Measurements from ENCODE around the gene KIAA1217. TPM values are rescaled to one million over a fixed set of nuclear protein-coding genes. Genes with fewer than 3 reads are reported as not detected.

Gene KIAA1217
- total and polyA plus RNA-seq, 2 of the 4 experiments (the other 2 are of a cell fraction) = 3.4 to 4.4 TPM

DNA sequence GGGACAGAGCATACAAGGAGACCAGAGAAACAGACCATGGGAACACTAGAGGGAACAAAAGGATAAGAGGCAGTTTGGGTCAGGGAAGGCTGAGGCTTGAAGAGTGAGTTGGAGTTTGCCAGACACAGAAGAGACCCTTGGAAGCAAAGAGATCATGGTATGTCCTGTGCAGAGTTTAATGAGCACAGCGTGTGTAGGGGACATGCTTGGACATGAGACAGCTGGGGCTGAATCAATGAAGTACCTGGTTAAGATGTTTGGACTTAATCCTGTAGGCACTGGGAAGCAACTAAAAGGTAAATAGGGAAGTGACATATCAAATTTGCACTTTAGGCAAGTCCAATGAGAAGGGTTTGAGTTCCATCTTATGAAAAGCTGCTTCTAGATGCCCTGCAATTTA lies 79.6 kb downstream of the KIAA1217 start:
- Histone ChIP-seq H3K9ac (ENCODE audit: low read depth, low read length) (no peak overlapping the region), H2BK20ac (ENCODE audit: low read depth, low read length) (no peak overlapping the region), H3K27ac (ENCODE audit: insufficient read depth, low read length) (no peak overlapping the region), H3K23ac (ENCODE audit: low read depth, low read length) (no peak overlapping the region), H4K20me1 (ENCODE audit: insufficient read depth, low read length) (no peaks in the 10 kb centered on the region), H2AFZ (replicated peaks; ENCODE audit: low read length, poor library complexity) (no peak overlapping the region), H3K4me1 (ENCODE audit: control insufficient read depth, insufficient read depth, low read length) (no peaks in the 10 kb centered on the region), H3K18ac (ENCODE audit: low read depth, low read length) (no peak overlapping the region), H3K14ac (replicated peaks; ENCODE audit: low read depth, low read length) (no peak overlapping the region), H2AK9ac (replicated peaks; ENCODE audit: low read depth, low read length, poor library complexity) (no peak overlapping the region), H4K91ac (ENCODE audit: insufficient read depth, low read depth, low read length) (no peak overlapping the region), H2BK15ac (ENCODE audit: low read depth, low read length) (no peak overlapping the region), H4K5ac (ENCODE audit: low read depth, low read length) (no peak overlapping the region), H2BK5ac (ENCODE audit: low read depth, low read length, poor library complexity, severe bottlenecking) (no peak overlapping the region), H3K4me2 (ENCODE audit: low read depth, low read length) (no peak overlapping the region), H2BK120ac (ENCODE audit: low read depth, low read length) (no peak overlapping the region), H3K4me3 (ENCODE audit: insufficient read depth, low read depth, low read length) (no peak overlapping the region), H4K8ac (ENCODE audit: low read depth in 2 of 2, low read length in 2 of 2) (no peak overlapping the region), H3K9me3 (ENCODE audit: control insufficient read depth, insufficient read depth, low read length) (no peaks in the 10 kb centered on the region), H3K27me3 (ENCODE audit: control insufficient read depth, insufficient read depth, low read length) (no peaks in the 10 kb centered on the region), H3K79me1 (ENCODE audit: low read depth in 1 of 2, low read length in 2 of 2) (no peaks in the 10 kb centered on the region), H3K9me1 (ENCODE audit: insufficient read depth, low read length) (no peaks in the 10 kb centered on the region), H2AK5ac (ENCODE audit: low read depth, low read length) (no peak overlapping the region), H3K36me3 (ENCODE audit: control insufficient read depth, insufficient read depth, low read length) (no peaks in the 10 kb centered on the region), H3K4ac (ENCODE audit: low read depth, low read length) (no peak overlapping the region), H3K56ac (ENCODE audit: extremely low read depth, insufficient read depth, low read length) (no peak overlapping the region)
- ATAC-seq (ENCODE audit: low read depth) (no peak), DNase-seq (no peak)
- ChIA-PET POLR2A (ENCODE audit: unreplicated experiment) (no interaction called here), CTCF (no interaction called here)
- BruUV-seq (replicated peaks) = no TSS peak
- WGBS, 2 experiments (ENCODE audit: extremely low coverage in 2 of 2, insufficient read length in 1 of 2) = 100% methylated on average over 1 of the region's 1 CpG; no CpG with 5 or more reads in 1 of the 2 experiments
- intact Hi-C loops (cut with micrococcal nuclease) = no loop called here
- dilution Hi-C loops (cut with HindIII; ENCODE audit: low sequenced_read_pairs, unreplicated experiment) = no loop called here
- in situ Hi-C loops (cut with MboI; ENCODE audit: low sequenced_read_pairs) = no loop called here
- TF ChIP-seq POLR2A (IDR thresholded peaks at IDR 0.05; ENCODE audit: low read depth, low read length) (no peak), BHLHE40 (IDR thresholded peaks at IDR 0.05; ENCODE audit: low read depth, low read length) (no peak), MAFK (IDR thresholded peaks at IDR 0.05; ENCODE audit: low read depth, low read length) (no peak), FOS (IDR thresholded peaks at IDR 0.05; ENCODE audit: low read depth, low read length) (no peak), CHD1 (IDR thresholded peaks at IDR 0.05; ENCODE audit: low read depth, low read length) (no peak), RFX5 (IDR thresholded peaks at IDR 0.05; ENCODE audit: low read depth, low read length) (no peak), MXI1 (IDR thresholded peaks at IDR 0.05; ENCODE audit: borderline replicate concordance, low read depth, low read length) (no peak), CEBPB (IDR thresholded peaks at IDR 0.05; ENCODE audit: low read depth, low read length) (no peak), SMC3 (IDR thresholded peaks at IDR 0.05; ENCODE audit: low read depth, low read length) (no peak), ELK1 (IDR thresholded peaks at IDR 0.05; ENCODE audit: borderline replicate concordance, low read depth, low read length) (no peak), RAD21 (IDR thresholded peaks at IDR 0.05; ENCODE audit: low read length) (no peak), MAZ (IDR thresholded peaks at IDR 0.05; ENCODE audit: borderline replicate concordance, low read depth, low read length) (no peak), RCOR1 (IDR thresholded peaks at IDR 0.05; ENCODE audit: insufficient replicate concordance, low read length) (no peak), NFE2L2 (IDR thresholded peaks at IDR 0.05; ENCODE audit: low read depth, low read length) (no peak)
- TF ChIP-seq, protein P1, sequence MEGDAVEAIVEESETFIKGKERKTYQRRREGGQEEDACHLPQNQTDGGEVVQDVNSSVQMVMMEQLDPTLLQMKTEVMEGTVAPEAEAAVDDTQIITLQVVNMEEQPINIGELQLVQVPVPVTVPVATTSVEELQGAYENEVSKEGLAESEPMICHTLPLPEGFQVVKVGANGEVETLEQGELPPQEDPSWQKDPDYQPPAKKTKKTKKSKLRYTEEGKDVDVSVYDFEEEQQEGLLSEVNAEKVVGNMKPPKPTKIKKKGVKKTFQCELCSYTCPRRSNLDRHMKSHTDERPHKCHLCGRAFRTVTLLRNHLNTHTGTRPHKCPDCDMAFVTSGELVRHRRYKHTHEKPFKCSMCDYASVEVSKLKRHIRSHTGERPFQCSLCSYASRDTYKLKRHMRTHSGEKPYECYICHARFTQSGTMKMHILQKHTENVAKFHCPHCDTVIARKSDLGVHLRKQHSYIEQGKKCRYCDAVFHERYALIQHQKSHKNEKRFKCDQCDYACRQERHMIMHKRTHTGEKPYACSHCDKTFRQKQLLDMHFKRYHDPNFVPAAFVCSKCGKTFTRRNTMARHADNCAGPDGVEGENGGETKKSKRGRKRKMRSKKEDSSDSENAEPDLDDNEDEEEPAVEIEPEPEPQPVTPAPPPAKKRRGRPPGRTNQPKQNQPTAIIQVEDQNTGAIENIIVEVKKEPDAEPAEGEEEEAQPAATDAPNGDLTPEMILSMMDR (conservative IDR thresholded peaks at IDR 0.05; ENCODE audit: low read depth, low read length) = no peak
- TF ChIP-seq, protein P2, sequence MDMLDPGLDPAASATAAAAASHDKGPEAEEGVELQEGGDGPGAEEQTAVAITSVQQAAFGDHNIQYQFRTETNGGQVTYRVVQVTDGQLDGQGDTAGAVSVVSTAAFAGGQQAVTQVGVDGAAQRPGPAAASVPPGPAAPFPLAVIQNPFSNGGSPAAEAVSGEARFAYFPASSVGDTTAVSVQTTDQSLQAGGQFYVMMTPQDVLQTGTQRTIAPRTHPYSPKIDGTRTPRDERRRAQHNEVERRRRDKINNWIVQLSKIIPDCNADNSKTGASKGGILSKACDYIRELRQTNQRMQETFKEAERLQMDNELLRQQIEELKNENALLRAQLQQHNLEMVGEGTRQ (IDR thresholded peaks at IDR 0.05; ENCODE audit: low read depth, low read length) = no peak
